PC-9 (cell line): ENCODE results near the gene LPCAT1. TPM values are rescaled to one million over a fixed set of nuclear protein-coding genes. Genes with fewer than 3 reads are reported as not detected.

Source experiments
- BruUV-seq: library from RNA; stranded (reverse); fragments of 400-500 nt; replicated peaks from 2 replicates; lab custom pipeline; 2021; lab: Mats Ljungman, UMichigan
- CTCF ChIA-PET: fragments of 300-600 bp; sonication (Branson Sonifier 250); formaldehyde crosslinking; loops from one replicate; lab custom pipeline; 2022; ENCODE audit warnings: antibody characterized with exemption; lab: Charles Lee
- POLR2A ChIA-PET: fragments of 300-600 bp; sonication (Branson Sonifier 250); formaldehyde crosslinking; loops from one replicate; lab custom pipeline; 2022; ENCODE audit warnings: antibody characterized with exemption; ENCODE audit not compliant: unreplicated experiment; lab: Charles Lee
- DNase-seq, 2 experiments: peaks; one replicate each; pipeline versions ENCODE4 v3.0.0 to v3.0.0-alpha.2; 2015 to 2022; ENCODE audit warnings: mixed read lengths in 1 of 2
- H2AFZ ChIP-seq: fragments of 200-600 bp; sonication (generic); 2 replicates; pipeline ENCODE4 v1.8.1; 2017; ENCODE audit warnings: antibody characterized with exemption
- H3F3A ChIP-seq: fragments of 200-600 bp; sonication (generic); 2 replicates; pipeline ENCODE4 v1.8.1; 2017; ENCODE audit warnings: antibody characterized with exemption, mild to moderate bottlenecking, low read depth; ENCODE audit not compliant: insufficient read depth
- H3K27ac ChIP-seq: fragments of 200-600 bp; sonication (generic); 2 replicates; pipeline ENCODE4 v1.6.1; 2016; ENCODE audit warnings: mixed run types
- H3K27me3 ChIP-seq: fragments of 200-600 bp; sonication (generic); 2 replicates; pipeline ENCODE4 v1.6.1; 2016; ENCODE audit warnings: low read depth, mixed run types; ENCODE audit not compliant: insufficient read depth
- H3K36me3 ChIP-seq: fragments of 200-600 bp; sonication (generic); 2 replicates; pipeline ENCODE4 v1.6.1; 2016; ENCODE audit warnings: low read depth, mixed run types
- H3K4me1 ChIP-seq: fragments of 200-600 bp; sonication (generic); replicated peaks from 2 replicates; pipeline ENCODE4 v1.6.1; 2016; ENCODE audit warnings: mixed run types; ENCODE audit not compliant: insufficient read depth
- H3K4me2 ChIP-seq: fragments of 200-600 bp; sonication (generic); 2 replicates; pipeline ENCODE4 v1.6.1; 2017; ENCODE audit warnings: mixed run types
- H3K4me3 ChIP-seq: fragments of 200-600 bp; sonication (generic); 2 replicates; pipeline ENCODE4 v1.6.1; 2016; ENCODE audit warnings: mixed run types
- H3K79me2 ChIP-seq: fragments of 200-600 bp; sonication (generic); 2 replicates; pipeline ENCODE4 v1.6.1; 2017; ENCODE audit warnings: low read depth, mixed run types
- H3K9me2 ChIP-seq: fragments of 200-600 bp; sonication (generic); 2 replicates; pipeline ENCODE4 v1.8.1; 2017; ENCODE audit warnings: mild to moderate bottlenecking; ENCODE audit not compliant: insufficient read depth
- H3K9me3 ChIP-seq: fragments of 200-600 bp; sonication (generic); 2 replicates; pipeline ENCODE4 v1.8.1; 2016; ENCODE audit warnings: low read depth; ENCODE audit not compliant: insufficient read depth
- H4K20me1 ChIP-seq: fragments of 200-600 bp; sonication (generic); 2 replicates; pipeline ENCODE4 v1.8.1; 2017; ENCODE audit not compliant: insufficient read depth
- CTCF ChIP-seq: fragments of 200-600 bp; sonication (generic); conservative IDR thresholded peaks from 2 replicates; pipeline ENCODE4 v1.6.1; 2017; ENCODE audit warnings: mixed run types, antibody characterized with exemption, mild to moderate bottlenecking, moderate library complexity
- EZH2 ChIP-seq: fragments of 200-600 bp; sonication (generic); IDR thresholded peaks from 2 replicates; pipeline ENCODE4 v1.8.0; 2017; ENCODE audit warnings: antibody characterized with exemption, low read depth
- intact Hi-C: fragments of 100-400 bp; cut with micrococcal nuclease; formaldehyde crosslinking; loops from one replicate; pipeline ENCODE4 v1.10.0; 2022; ENCODE audit not compliant: unreplicated experiment
- total RNA-seq: library from RNA; stranded (reverse); gene quantifications from 2 replicates; pipeline ENCODE4 v1.2.3, GENCODE V29; 2021

Gene LPCAT1
- total RNA-seq, 1 experiment from 2014 or later, result 96.1 TPM

DNA sequence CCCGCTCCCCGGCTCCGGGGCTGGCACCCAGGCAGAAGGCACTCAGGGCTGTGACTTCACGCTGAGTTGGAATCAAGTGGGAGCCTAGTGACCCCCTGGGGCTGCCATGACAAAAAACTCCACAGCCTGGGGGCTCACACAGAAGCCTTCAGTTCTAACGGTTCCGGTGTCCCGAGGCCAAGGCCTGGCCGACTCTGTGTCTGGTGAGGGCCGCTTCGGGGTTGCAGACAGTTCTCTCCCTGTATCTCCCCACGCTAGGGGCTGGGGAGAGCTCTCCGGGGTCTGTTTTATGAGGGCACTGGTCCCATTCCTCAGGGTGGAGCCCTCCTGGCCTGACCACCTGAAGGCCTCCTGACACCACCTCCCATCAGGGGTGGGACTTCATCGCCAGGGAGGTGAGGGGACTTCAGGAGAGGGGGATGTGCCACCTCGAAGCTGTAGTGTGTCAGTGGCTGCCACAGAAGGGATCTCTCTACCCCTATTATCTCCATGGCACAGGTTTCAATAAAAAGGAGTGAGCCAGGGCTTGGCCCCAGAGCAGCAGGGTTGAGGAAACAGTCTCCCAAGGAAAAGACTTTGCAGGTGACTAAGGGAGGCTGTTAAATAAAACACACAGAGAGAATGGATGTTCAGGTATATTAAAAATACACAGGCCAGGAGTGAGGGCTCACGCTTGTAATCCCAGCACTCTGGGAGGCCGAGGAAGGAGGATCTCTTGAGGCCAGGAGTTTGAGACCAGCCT lies 77.0 kb downstream of the LPCAT1 start:
- Histone ChIP-seq H3K4me2 (no peak overlapping the region), H2AFZ (no peak overlapping the region), H3K4me3 (no peak overlapping the region), H4K20me1 (no peaks in the 10 kb centered on the region; the same call in 1 of the 2 replicates), H3F3A (no peaks in the 10 kb centered on the region), H3K4me1 (no peaks in the 10 kb centered on the region), H3K9me2 (no peaks in the 10 kb centered on the region), H3K27me3 (peaks cover 85% of the 10 kb centered on the region), H3K79me2 (no peaks in the 10 kb centered on the region), H3K36me3 (no peaks in the 10 kb centered on the region), H3K27ac (no peak overlapping the region), H3K9me3 (no peaks in the 10 kb centered on the region)
- DNase-seq, result no peak
- TF ChIP-seq EZH2 (no peak), CTCF (no peak)
- BruUV-seq, result no TSS peak
- intact Hi-C loops, result loop anchor here (10.0 kb wide), 1 partner anchor 242 kb away; the partner anchor contains the start of gene SLC6A19
- CTCF ChIA-PET, result no interaction called here
- POLR2A ChIA-PET, result no interaction called here

DNA sequence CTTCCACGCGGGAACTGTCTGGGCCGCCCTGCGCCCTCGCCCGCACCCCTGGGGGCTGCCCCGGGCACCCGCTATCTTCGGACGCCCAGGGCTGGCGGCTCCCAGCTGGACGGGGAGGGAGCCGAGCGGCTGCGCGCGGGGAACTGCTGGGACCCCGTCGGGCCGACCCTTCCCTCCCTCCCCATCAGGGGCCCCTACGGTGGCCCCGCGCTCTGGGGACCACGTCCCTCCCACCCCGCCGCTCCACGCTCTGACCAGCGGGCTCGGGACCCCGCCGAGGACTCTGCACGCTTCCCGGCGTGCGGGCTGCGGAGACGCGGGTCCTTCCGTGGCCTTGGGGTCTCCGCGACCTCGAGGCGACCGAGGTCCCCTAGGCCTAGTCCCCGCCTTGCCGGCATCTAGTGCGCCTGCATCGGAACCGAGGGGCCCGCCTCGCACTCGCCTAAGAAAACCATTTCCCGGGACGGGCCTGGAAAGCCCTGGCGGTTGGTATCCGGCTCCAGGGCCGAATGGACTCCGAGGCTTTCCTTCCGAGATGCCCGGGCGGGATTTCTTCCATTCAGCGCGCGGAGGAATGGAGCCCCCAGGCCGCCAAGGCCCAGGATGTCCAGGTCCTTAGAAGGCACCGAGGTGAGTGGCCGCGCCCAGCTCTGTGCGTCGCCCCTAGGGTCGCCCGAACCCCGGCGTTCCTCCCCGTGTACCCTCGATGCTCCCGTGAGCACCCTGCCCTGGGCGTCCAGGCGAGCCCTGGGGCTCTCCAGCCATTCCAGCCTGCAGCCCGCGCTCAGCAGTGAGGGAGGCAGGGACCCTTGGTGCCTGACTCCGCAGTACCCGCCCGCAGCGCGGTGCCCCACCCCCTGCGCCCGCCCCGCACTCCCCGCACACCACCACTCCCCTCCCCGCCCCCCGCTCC lies 77.8 kb downstream of the LPCAT1 start:
- BruUV-seq, result no TSS peak
- ChIA-PET POLR2A (no interaction called here), CTCF (no interaction called here)
- H3K79me2 ChIP-seq, result no peaks in the 10 kb centered on the region
- H3K4me3 ChIP-seq, result no peak overlapping the region
- H2AFZ ChIP-seq, result no peak overlapping the region
- intact Hi-C loops, result loop anchor here (10.0 kb wide), 1 partner anchor 241 kb away; the partner anchor contains the start of gene SLC6A19
- no peak for TF ChIP-seq EZH2
- no peak for TF ChIP-seq CTCF
- H3K4me2 ChIP-seq, result no peak overlapping the region
- no peaks in the 10 kb centered on the region for H3K9me3 ChIP-seq
- no peaks in the 10 kb centered on the region; the same call in 1 of the 2 replicates for H4K20me1 ChIP-seq
- H3F3A ChIP-seq, result no peaks in the 10 kb centered on the region
- DNase-seq, result no peak
- no peaks in the 10 kb centered on the region for H3K9me2 ChIP-seq
- no peak overlapping the region for H3K27ac ChIP-seq
- no peaks in the 10 kb centered on the region for H3K36me3 ChIP-seq
- H3K4me1 ChIP-seq, result no peaks in the 10 kb centered on the region
- peaks cover 85% of the 10 kb centered on the region for H3K27me3 ChIP-seq

GRCh38 chr5:1445313-1445688 lies 78.5 kb downstream of the LPCAT1 start, which contains the start of gene SLC6A3:
Gene SLC6A3 (minus strand): TSS chr5:1445440. CDS start chr5:1443197, 2,243 bp downstream.
- Histone ChIP-seq H3F3A (no peaks in the 10 kb centered on the region), H3K27me3 (peaks cover 85% of the 10 kb centered on the region), H4K20me1 (no peaks in the 10 kb centered on the region; the same call in 1 of the 2 replicates), H3K4me2 (no peak within 1 kb of the TSS), H3K27ac (no peak within 1 kb of the TSS), H3K36me3 (no peaks in the 10 kb centered on the region), H3K9me3 (no peaks in the 10 kb centered on the region), H3K9me2 (no peaks in the 10 kb centered on the region), H3K79me2 (no peaks in the 10 kb centered on the region), H2AFZ (no peak within 1 kb of the TSS), H3K4me3 (no peak within 1 kb of the TSS), H3K4me1 (no peaks in the 10 kb centered on the region)
- no peak for DNase-seq
- no TSS peak for BruUV-seq
- intact Hi-C loops, result loop anchor here (10.0 kb wide), 1 partner anchor 240 kb away; the partner anchor contains the start of gene SLC6A19
- ChIA-PET POLR2A (no interaction called here), CTCF (no interaction called here)
- TF ChIP-seq CTCF, result no peak
- no peak for TF ChIP-seq EZH2
